Activated CD4-positive, CD25-positive, alpha-beta regulatory T cell treated with anti-CD3 and anti-CD28 coated beads, Interleukin-2, amount 50 U/mL, for 16 hours (primary cell): ENCODE measurements around the gene PABPN1.
"Not testable (repeated sequence)": the region's sequence is repeated elsewhere in the genome, so short reads cannot be mapped to it uniquely, and the experiment has no call there.

Source experiments
- DNase-seq: peaks from one replicate; pipeline ENCODE4 v3.0.0-alpha.2; 2020; ENCODE audit warnings: low read depth, low spot score

Gene PABPN1

GRCh38 chr14:23320584-23321571, at the start of gene PABPN1:
TSS of gene PABPN1 (plus strand) at chr14:23321457. CDS start at chr14:23321470, 13 bp downstream.
- peak; percentile 97 for DNase-seq

- no peak for DNase-seq
Measured at GRCh38 chr14:23275412-23275811, 45.8 kb upstream of the PABPN1 start.

GRCh38 chr14:23277189-23277588, 44.1 kb upstream of the PABPN1 start:
- no peak for DNase-seq

- not testable (repeated sequence) for DNase-seq
Measured at GRCh38 chr14:23277928-23278327, 43.3 kb upstream of the PABPN1 start.

- no peak for DNase-seq
Measured at GRCh38 chr14:23281247-23281646, 40.0 kb upstream of the PABPN1 start.

- DNase-seq: no peak
Measured at GRCh38 chr14:23284654-23285529, 36.4 kb upstream of the PABPN1 start.

GRCh38 chr14:23285530-23286019, 35.7 kb upstream of the PABPN1 start:
- no peak for DNase-seq

- DNase-seq: peak; percentile 95
Measured at GRCh38 chr14:23286020-23286901, 35.0 kb upstream of the PABPN1 start, which contains the start of gene HOMEZ. TSS of gene HOMEZ (minus strand) at chr14:23286132. CDS start at chr14:23285952, 180 bp downstream.

GRCh38 chr14:23286902-23287479, 34.3 kb upstream of the PABPN1 start:
- DNase-seq: no peak

GRCh38 chr14:23294734-23295561, 26.3 kb upstream of the PABPN1 start:
- DNase-seq: peak; percentile 28

GRCh38 chr14:23296012-23296777, 25.1 kb upstream of the PABPN1 start:
- no peak for DNase-seq

- DNase-seq: no peak
Measured at GRCh38 chr14:23297096-23297495, 24.2 kb upstream of the PABPN1 start.

- no peak for DNase-seq
Measured at GRCh38 chr14:23297611-23298277, 23.5 kb upstream of the PABPN1 start.

GRCh38 chr14:23299211-23299957, 21.9 kb upstream of the PABPN1 start:
- DNase-seq: no peak

GRCh38 chr14:23299986-23300686, 21.1 kb upstream of the PABPN1 start:
- no peak for DNase-seq

GRCh38 chr14:23300687-23301223, 20.5 kb upstream of the PABPN1 start:
- no peak for DNase-seq
